NB4 (cell line): Measurements from ENCODE around the gene SLC2A9.

Experiments used
- CTCF ChIP-seq: IDR thresholded peaks from one replicate; pipeline ENCODE4 v1.5.1; 2012; ENCODE audit warnings: low read depth, low read length
- MAX ChIP-seq: IDR thresholded peaks from 2 replicates; pipeline ENCODE4 v1.6.1; 2011; ENCODE audit warnings: low read depth, low read length
- MYC ChIP-seq: IDR thresholded peaks from 2 replicates; pipeline ENCODE4 v1.6.1; 2011; ENCODE audit warnings: low read depth, low read length
- POLR2A ChIP-seq: IDR thresholded peaks from 2 replicates; pipeline ENCODE4 v1.6.1; 2011; ENCODE audit warnings: mild to moderate bottlenecking; ENCODE audit not compliant: insufficient read length; ENCODE audit errors: extremely low read depth

GRCh38 chr4:9989918-9990635, 31.2 kb downstream of the SLC2A9 start:
- TF ChIP-seq CTCF (no peak), POLR2A (no peak), MYC (no peak), MAX (no peak)
